HFFc6 (cell line): Measurements from ENCODE around the gene HOXA3. TPM values are rescaled to one million over a fixed set of nuclear protein-coding genes. Genes with fewer than 3 reads are reported as not detected.

Source experiments
- DNase-seq: peaks from one replicate; pipeline ENCODE4 v3.0.0-alpha.2; 2018
- H3K27ac Mint-ChIP-seq: 2 replicates; pipeline ENCODE4 v1.8.0; 2020; ENCODE audit warnings: mild to moderate bottlenecking, mixed read lengths
- H3K27me3 Mint-ChIP-seq: 2 replicates; pipeline ENCODE4 v1.8.0; 2021; ENCODE audit warnings: mild to moderate bottlenecking, moderate library complexity, mixed read lengths; ENCODE audit not compliant: insufficient read depth
- H3K36me3 Mint-ChIP-seq: 2 replicates; pipeline ENCODE4 v1.8.0; 2021; ENCODE audit warnings: low read depth, mixed read lengths
- H3K4me1 Mint-ChIP-seq: 2 replicates; pipeline ENCODE4 v1.8.0; 2020; ENCODE audit warnings: low read depth, mixed read lengths
- H3K4me3 Mint-ChIP-seq: 2 replicates; pipeline ENCODE4 v1.8.0; 2020; ENCODE audit warnings: mild to moderate bottlenecking, moderate library complexity, mixed read lengths
- H3K9me3 Mint-ChIP-seq: 2 replicates; pipeline ENCODE4 v1.8.0; 2020; ENCODE audit warnings: mild to moderate bottlenecking, mixed read lengths
- total RNA-seq, 6 experiments: library from RNA; stranded (reverse); fragmentation: NEBNext Ultra II Directional; extraction: Animal tissue kit (Norgen Biotek cat#: 25700); gene quantifications; 2 replicates in 1 of 6; 3 replicates in 5 of 6; pipeline ENCODE4 v1.2.3, GENCODE V29; 2021
- TF ChIP-seq, protein P1 (sequence below): fragments of 200-600 bp; sonication (generic); IDR thresholded peaks from 2 replicates; pipeline ENCODE4 v1.5.0; 2021; ENCODE audit warnings: antibody characterized with exemption, mild to moderate bottlenecking

The HOXA3 gene
- total RNA-seq, 6 experiments from 2014 or later: 0.33 to 1.9 (median 1.1) TPM

GRCh38 chr7:27078616-27079233 lies 73.7 kb downstream of the HOXA3 start:
- peaks cover 24% of the 10 kb centered on the region for H3K4me1 Mint-ChIP-seq
- H3K4me3 Mint-ChIP-seq: no peak overlapping the region
- no peak for DNase-seq
- peaks cover 8% of the 10 kb centered on the region for H3K27me3 Mint-ChIP-seq
- H3K27ac Mint-ChIP-seq: no peak overlapping the region
- TF ChIP-seq, protein P1, sequence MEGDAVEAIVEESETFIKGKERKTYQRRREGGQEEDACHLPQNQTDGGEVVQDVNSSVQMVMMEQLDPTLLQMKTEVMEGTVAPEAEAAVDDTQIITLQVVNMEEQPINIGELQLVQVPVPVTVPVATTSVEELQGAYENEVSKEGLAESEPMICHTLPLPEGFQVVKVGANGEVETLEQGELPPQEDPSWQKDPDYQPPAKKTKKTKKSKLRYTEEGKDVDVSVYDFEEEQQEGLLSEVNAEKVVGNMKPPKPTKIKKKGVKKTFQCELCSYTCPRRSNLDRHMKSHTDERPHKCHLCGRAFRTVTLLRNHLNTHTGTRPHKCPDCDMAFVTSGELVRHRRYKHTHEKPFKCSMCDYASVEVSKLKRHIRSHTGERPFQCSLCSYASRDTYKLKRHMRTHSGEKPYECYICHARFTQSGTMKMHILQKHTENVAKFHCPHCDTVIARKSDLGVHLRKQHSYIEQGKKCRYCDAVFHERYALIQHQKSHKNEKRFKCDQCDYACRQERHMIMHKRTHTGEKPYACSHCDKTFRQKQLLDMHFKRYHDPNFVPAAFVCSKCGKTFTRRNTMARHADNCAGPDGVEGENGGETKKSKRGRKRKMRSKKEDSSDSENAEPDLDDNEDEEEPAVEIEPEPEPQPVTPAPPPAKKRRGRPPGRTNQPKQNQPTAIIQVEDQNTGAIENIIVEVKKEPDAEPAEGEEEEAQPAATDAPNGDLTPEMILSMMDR: no peak
- H3K9me3 Mint-ChIP-seq: no peaks in the 10 kb centered on the region
- no peaks in the 10 kb centered on the region for H3K36me3 Mint-ChIP-seq

- Mint-ChIP-seq H3K36me3 (no peaks in the 10 kb centered on the region), H3K9me3 (no peaks in the 10 kb centered on the region), H3K27ac (no peak overlapping the region), H3K27me3 (peaks cover 10% of the 10 kb centered on the region; the same call in 1 of the 2 replicates), H3K4me3 (no peak overlapping the region), H3K4me1 (no peaks in the 10 kb centered on the region)
- TF ChIP-seq, protein P1: no peak
- no peak for DNase-seq
These were observed 79.3 kb downstream of the HOXA3 start for GRCh38 chr7:27073076-27073475.

- no peak for DNase-seq
- TF ChIP-seq, protein P1: no peak
- H3K36me3 Mint-ChIP-seq: peaks cover 3% of the 10 kb centered on the region; the same call in 1 of the 2 replicates
- no peak overlapping the region for H3K4me3 Mint-ChIP-seq
- H3K4me1 Mint-ChIP-seq: peaks cover 3% of the 10 kb centered on the region
- no peaks in the 10 kb centered on the region for H3K9me3 Mint-ChIP-seq
- no peak overlapping the region for H3K27ac Mint-ChIP-seq
- peaks cover 13% of the 10 kb centered on the region for H3K27me3 Mint-ChIP-seq
These were observed 80.6 kb downstream of the HOXA3 start for GRCh38 chr7:27071622-27072390.

DNA sequence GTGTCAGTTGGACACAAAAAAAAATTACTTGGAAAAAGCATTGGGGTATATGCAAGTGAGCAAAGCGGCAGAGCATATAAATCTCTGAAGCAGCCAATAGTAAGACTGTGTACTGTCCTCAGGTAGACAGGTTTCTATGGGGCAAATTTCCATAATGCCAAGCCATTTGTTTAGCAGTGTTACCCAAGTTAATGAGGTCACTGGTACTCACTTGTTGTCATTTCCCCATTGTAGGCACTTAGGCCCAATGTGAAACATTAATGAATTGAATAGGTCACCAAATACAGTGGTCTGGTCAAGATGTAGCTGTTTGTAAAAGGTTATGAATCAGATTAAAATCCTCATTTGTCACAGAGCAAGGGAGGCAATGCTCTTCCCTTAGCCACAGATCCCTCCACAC lies 84.1 kb downstream of the HOXA3 start:
- Mint-ChIP-seq H3K9me3 (no peaks in the 10 kb centered on the region), H3K27me3 (peaks cover 12% of the 10 kb centered on the region), H3K36me3 (peaks cover 5% of the 10 kb centered on the region; the same call in 1 of the 2 replicates), H3K27ac (no peak overlapping the region), H3K4me1 (peaks cover 28% of the 10 kb centered on the region), H3K4me3 (no peak overlapping the region)
- TF ChIP-seq, protein P1: no peak
- DNase-seq: no peak

DNA sequence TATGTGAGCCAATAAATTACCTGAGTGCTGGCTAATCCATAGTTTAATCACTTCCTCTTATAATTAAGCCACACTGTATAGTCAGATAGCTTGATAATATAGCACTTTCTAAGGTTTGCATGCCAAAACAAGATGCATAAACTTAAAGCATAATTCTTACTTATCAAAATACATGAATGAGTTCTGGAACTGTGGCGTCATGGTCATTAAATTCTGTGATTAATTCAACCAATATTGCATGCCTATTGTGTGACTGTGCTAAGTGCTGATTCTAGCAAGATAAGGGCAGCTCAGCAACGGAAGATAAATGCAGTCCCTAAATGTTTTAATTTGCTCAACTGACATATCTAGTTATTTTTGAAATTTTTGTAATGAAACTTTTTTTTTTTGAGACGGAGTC lies 86.2 kb downstream of the HOXA3 start:
- Mint-ChIP-seq H3K9me3 (no peaks in the 10 kb centered on the region), H3K27me3 (peaks cover 6% of the 10 kb centered on the region), H3K36me3 (peaks cover 5% of the 10 kb centered on the region; the same call in 1 of the 2 replicates), H3K4me1 (peaks cover 32% of the 10 kb centered on the region), H3K4me3 (no peak overlapping the region), H3K27ac (no peak overlapping the region)
- TF ChIP-seq, protein P1: no peak
- peak; percentile 81 for DNase-seq
